ENCODE data around the gene CACNB4.

Gene CACNB4

DNA sequence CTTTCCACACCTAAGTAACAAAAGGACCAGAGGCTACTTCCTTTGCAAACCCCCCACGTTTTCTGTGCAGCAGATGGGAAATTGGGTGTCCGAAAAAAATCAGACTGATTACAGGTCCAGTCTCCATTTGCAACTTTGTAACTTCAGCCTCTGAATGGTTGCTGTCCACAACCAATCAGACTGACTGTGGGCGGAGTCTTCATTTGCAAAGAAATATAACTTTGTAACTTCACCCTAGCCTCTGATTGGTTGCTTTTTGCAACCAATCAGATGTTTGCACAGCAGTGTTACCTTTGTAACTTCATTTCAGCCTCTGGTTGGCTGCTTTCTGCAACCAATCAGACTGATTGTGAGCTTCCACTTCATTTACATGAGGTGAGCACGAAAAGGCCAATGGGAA is 27.8 kb upstream of the CACNB4 start:
- H2BK15ac ChIP-seq (ENCODE audit: low read depth, poor library complexity, severe bottlenecking), result no peak overlapping the region
- no peak overlapping the region for H2AK5ac ChIP-seq (ENCODE audit: low read length, severe bottlenecking)
- H3K4ac ChIP-seq (ENCODE audit: low read depth in 1 of 2, low read length in 2 of 2), result no peak overlapping the region
- no peak overlapping the region for H3K4me2 ChIP-seq (ENCODE audit: low read length, poor library complexity, severe bottlenecking)
- no peaks in the 10 kb centered on the region for H3K9me3 ChIP-seq (ENCODE audit: control insufficient read depth, low read length)
- H2BK12ac ChIP-seq (ENCODE audit: low read length in 2 of 2), result no peak overlapping the region
- H2BK120ac ChIP-seq (ENCODE audit: low read depth, low read length), result no peak overlapping the region
- no peak overlapping the region for H2BK5ac ChIP-seq (ENCODE audit: low read depth, low read length, poor library complexity, severe bottlenecking)
- no peak overlapping the region for H3K4me3 ChIP-seq (ENCODE audit: insufficient read depth in 1 of 2, low read depth in 1 of 2, low read length in 2 of 2)
- no peak overlapping the region for H2AFZ ChIP-seq (ENCODE audit: low read depth, low read length)
- no peak for DNase-seq
- WGBS, result 95% methylated on average over 4 of the region's 4 CpGs
- H3K27me3 ChIP-seq (ENCODE audit: control insufficient read depth in 1 of 2, insufficient read depth in 1 of 2, low read length in 2 of 2), result no peaks in the 10 kb centered on the region
- H3K4me1 ChIP-seq (ENCODE audit: control insufficient read depth, insufficient read depth, low read depth, low read length), result no peaks in the 10 kb centered on the region
- H3K36me3 ChIP-seq (ENCODE audit: control insufficient read depth in 1 of 2, insufficient read depth in 2 of 2, low read depth in 1 of 2, low read length in 2 of 2), result peaks cover 11 to 68% of the 10 kb centered on the region in 2 experiments
- peaks cover 11% of the 10 kb centered on the region for H3K79me1 ChIP-seq (replicated peaks; ENCODE audit: low read length, poor library complexity, severe bottlenecking)
- H3K27ac ChIP-seq (ENCODE audit: low read length, poor library complexity, severe bottlenecking), result no peak overlapping the region
- H4K8ac ChIP-seq (ENCODE audit: low read length), result no peak overlapping the region
- H3K9ac ChIP-seq (ENCODE audit: low read length), result no peak overlapping the region
- H3K14ac ChIP-seq (ENCODE audit: low read length in 2 of 2), result no peak overlapping the region
- H3K23ac ChIP-seq (ENCODE audit: low read length in 2 of 2), result no peak overlapping the region
- no peak overlapping the region for H4K91ac ChIP-seq (ENCODE audit: low read length)
- no peak overlapping the region for H3K18ac ChIP-seq (ENCODE audit: low read depth in 1 of 2, low read length in 2 of 2)

- Histone ChIP-seq H2BK120ac (ENCODE audit: low read depth, low read length) (no peak overlapping the region), H3K4me2 (ENCODE audit: low read length, poor library complexity, severe bottlenecking) (no peak overlapping the region), H3K36me3 (ENCODE audit: control insufficient read depth in 1 of 2, insufficient read depth in 2 of 2, low read depth in 1 of 2, low read length in 2 of 2) (peaks cover 8 to 66% of the 10 kb centered on the region in 2 experiments), H2BK12ac (ENCODE audit: low read length in 2 of 2) (no peak overlapping the region), H3K4me1 (ENCODE audit: control insufficient read depth, insufficient read depth, low read depth, low read length) (no peaks in the 10 kb centered on the region), H3K79me1 (replicated peaks; ENCODE audit: low read length, poor library complexity, severe bottlenecking) (peaks cover 5% of the 10 kb centered on the region), H2AK5ac (ENCODE audit: low read length, severe bottlenecking) (no peak overlapping the region), H3K14ac (ENCODE audit: low read length in 2 of 2) (no peak overlapping the region), H3K4me3 (ENCODE audit: insufficient read depth in 1 of 2, low read depth in 1 of 2, low read length in 2 of 2) (no peak overlapping the region), H3K23ac (ENCODE audit: low read length in 2 of 2) (no peak overlapping the region), H3K27ac (ENCODE audit: low read length, poor library complexity, severe bottlenecking) (no peak overlapping the region), H3K9me3 (ENCODE audit: control insufficient read depth, low read length) (no peaks in the 10 kb centered on the region), H4K8ac (ENCODE audit: low read length) (no peak overlapping the region), H4K91ac (ENCODE audit: low read length) (no peak overlapping the region), H3K4ac (ENCODE audit: low read depth in 1 of 2, low read length in 2 of 2) (no peak overlapping the region), H3K27me3 (ENCODE audit: control insufficient read depth in 1 of 2, insufficient read depth in 1 of 2, low read length in 2 of 2) (no peaks in the 10 kb centered on the region), H3K9ac (ENCODE audit: low read length) (no peak overlapping the region), H2BK15ac (ENCODE audit: low read depth, poor library complexity, severe bottlenecking) (no peak overlapping the region), H2BK5ac (ENCODE audit: low read depth, low read length, poor library complexity, severe bottlenecking) (no peak overlapping the region), H2AFZ (ENCODE audit: low read depth, low read length) (no peak overlapping the region), H3K18ac (ENCODE audit: low read depth in 1 of 2, low read length in 2 of 2) (no peak overlapping the region)
- 100% methylated on average over 2 of the region's 2 CpGs for WGBS
- DNase-seq, result no peak
Observed at GRCh38 chr2:152122161-152122560, 23.3 kb upstream of the CACNB4 start.

- Histone ChIP-seq H3K9me3 (ENCODE audit: control insufficient read depth, low read length) (no peaks in the 10 kb centered on the region), H2AFZ (ENCODE audit: low read depth, low read length) (no peak overlapping the region), H2BK12ac (ENCODE audit: low read length in 2 of 2) (no peak overlapping the region), H3K4me3 (ENCODE audit: insufficient read depth in 1 of 2, low read depth in 1 of 2, low read length in 2 of 2) (no peak overlapping the region), H3K18ac (ENCODE audit: low read depth in 1 of 2, low read length in 2 of 2) (no peak overlapping the region), H2BK5ac (ENCODE audit: low read depth, low read length, poor library complexity, severe bottlenecking) (no peak overlapping the region), H3K9ac (ENCODE audit: low read length) (no peak overlapping the region), H3K36me3 (ENCODE audit: control insufficient read depth in 1 of 2, insufficient read depth in 2 of 2, low read depth in 1 of 2, low read length in 2 of 2) (peaks cover 8 to 59% of the 10 kb centered on the region in 2 experiments), H3K4me2 (ENCODE audit: low read length, poor library complexity, severe bottlenecking) (no peak overlapping the region), H2BK120ac (ENCODE audit: low read depth, low read length) (no peak overlapping the region), H2BK15ac (ENCODE audit: low read depth, poor library complexity, severe bottlenecking) (no peak overlapping the region), H3K79me1 (replicated peaks; ENCODE audit: low read length, poor library complexity, severe bottlenecking) (peaks cover 3% of the 10 kb centered on the region), H3K4ac (ENCODE audit: low read depth in 1 of 2, low read length in 2 of 2) (no peak overlapping the region), H2AK5ac (ENCODE audit: low read length, severe bottlenecking) (no peak overlapping the region), H3K14ac (ENCODE audit: low read length in 2 of 2) (no peak overlapping the region), H3K27ac (ENCODE audit: low read length, poor library complexity, severe bottlenecking) (no peak overlapping the region), H3K27me3 (ENCODE audit: control insufficient read depth in 1 of 2, insufficient read depth in 1 of 2, low read length in 2 of 2) (no peaks in the 10 kb centered on the region), H4K91ac (ENCODE audit: low read length) (no peak overlapping the region), H3K23ac (ENCODE audit: low read length in 2 of 2) (no peak overlapping the region), H4K8ac (ENCODE audit: low read length) (no peak overlapping the region), H3K4me1 (ENCODE audit: control insufficient read depth, insufficient read depth, low read depth, low read length) (no peaks in the 10 kb centered on the region)
- DNase-seq, result no peak
- 100% methylated on average over 1 of the region's 1 CpG for WGBS
Observed at GRCh38 chr2:152120430-152120829, 21.6 kb upstream of the CACNB4 start.

DNA sequence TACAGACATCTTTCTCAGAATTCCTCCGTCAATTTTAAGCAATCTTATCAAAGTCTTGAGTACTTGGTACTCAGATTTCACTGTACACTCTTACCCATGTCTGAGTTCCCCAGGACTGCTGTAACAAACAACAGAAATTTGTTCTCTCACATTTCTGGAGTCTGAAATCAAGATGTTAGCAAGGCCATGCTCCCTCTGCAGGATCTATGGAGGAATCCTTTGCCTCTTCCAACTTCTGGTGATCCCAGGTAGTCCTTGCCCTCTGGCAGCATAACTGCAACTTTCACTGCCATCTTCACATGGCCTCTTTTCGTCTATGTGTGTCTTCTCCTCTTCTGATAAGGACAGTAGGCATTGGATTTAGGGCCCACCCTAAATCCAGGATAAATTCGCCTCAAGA is 17.1 kb upstream of the CACNB4 start:
- no peak overlapping the region for H3K4me2 ChIP-seq (ENCODE audit: low read length, poor library complexity, severe bottlenecking)
- peaks cover 0 to 21% of the 10 kb centered on the region in 2 experiments for H3K36me3 ChIP-seq (ENCODE audit: control insufficient read depth in 1 of 2, insufficient read depth in 2 of 2, low read depth in 1 of 2, low read length in 2 of 2)

More for the DNA sequence above, 17.1 kb upstream of the CACNB4 start:
- Histone ChIP-seq H3K23ac (ENCODE audit: low read length in 2 of 2) (no peak overlapping the region), H2BK15ac (ENCODE audit: low read depth, poor library complexity, severe bottlenecking) (no peak overlapping the region), H3K9me3 (ENCODE audit: control insufficient read depth, low read length) (no peaks in the 10 kb centered on the region), H3K27me3 (ENCODE audit: control insufficient read depth in 1 of 2, insufficient read depth in 1 of 2, low read length in 2 of 2) (no peaks in the 10 kb centered on the region), H3K9ac (ENCODE audit: low read length) (no peak overlapping the region), H3K4me3 (ENCODE audit: insufficient read depth in 1 of 2, low read depth in 1 of 2, low read length in 2 of 2) (no peak overlapping the region), H2BK12ac (ENCODE audit: low read length in 2 of 2) (no peak overlapping the region), H2AK5ac (ENCODE audit: low read length, severe bottlenecking) (no peak overlapping the region), H4K91ac (ENCODE audit: low read length) (no peak overlapping the region), H3K14ac (ENCODE audit: low read length in 2 of 2) (no peak overlapping the region), H3K79me1 (replicated peaks; ENCODE audit: low read length, poor library complexity, severe bottlenecking) (peaks cover 3% of the 10 kb centered on the region), H3K18ac (ENCODE audit: low read depth in 1 of 2, low read length in 2 of 2) (no peak overlapping the region), H3K27ac (ENCODE audit: low read length, poor library complexity, severe bottlenecking) (no peak overlapping the region), H2BK5ac (ENCODE audit: low read depth, low read length, poor library complexity, severe bottlenecking) (no peak overlapping the region), H4K8ac (ENCODE audit: low read length) (no peak overlapping the region), H3K4ac (ENCODE audit: low read depth in 1 of 2, low read length in 2 of 2) (no peak overlapping the region), H2AFZ (ENCODE audit: low read depth, low read length) (no peak overlapping the region), H3K4me1 (ENCODE audit: control insufficient read depth, insufficient read depth, low read depth, low read length) (no peaks in the 10 kb centered on the region), H2BK120ac (ENCODE audit: low read depth, low read length) (no peak overlapping the region)
- 96% methylated on average over 3 of the region's 3 CpGs for WGBS
- no peak for DNase-seq

Data from mesenchymal stem cell (in vitro differentiated cells and primary cell).